GM12892 (cell line): ENCODE data around the gene UNC13D.

Experiments used
- POLR2A ChIP-seq: IDR thresholded peaks from 2 replicates; pipeline ENCODE4 v1.6.1; 2011; ENCODE audit warnings: low read depth, low read length, control low read depth
- POLR2AphosphoS5 ChIP-seq: IDR thresholded peaks from 2 replicates; pipeline ENCODE4 v1.6.1; 2011; ENCODE audit warnings: low read depth, low read length, control low read depth
- TAF1 ChIP-seq: IDR thresholded peaks from 2 replicates; pipeline ENCODE4 v1.6.1; 2011; ENCODE audit warnings: low read depth, mild to moderate bottlenecking, control low read depth, low read length, borderline replicate concordance

- TF ChIP-seq TAF1 (no peak), POLR2A (peak; percentile 52; the same call in 1 of the 2 replicates), POLR2AphosphoS5 (0 out of 2 replicates have a peak, but pooled peaks have one; percentile 40)
Observed at GRCh38 chr17:75843577-75844529, at the start of gene UNC13D.
